Trophoblast cell (in vitro differentiated cells and primary cell): ENCODE data around the gene MYO18A.
A peak's percentile ranks its signal among the peaks of the same experiment; 100 is the strongest.

Experiments used
- DNase-seq, 2 donors: peaks; one replicate each; pipeline ENCODE4 v3.0.0-alpha.2; 2016
- H2AFZ ChIP-seq: 2 replicates; pipeline ENCODE4 v1.6.1; 2013; ENCODE audit warnings: low read length, moderate library complexity, mild to moderate bottlenecking; ENCODE audit not compliant: insufficient read depth, poor library complexity
- H2AK5ac ChIP-seq: 2 replicates; pipeline ENCODE4 v1.6.1; 2013; ENCODE audit warnings: mild to moderate bottlenecking, low read length
- H2BK120ac ChIP-seq: 2 replicates; pipeline ENCODE4 v1.6.1; 2013; ENCODE audit warnings: low read length, mild to moderate bottlenecking, moderate library complexity; ENCODE audit not compliant: insufficient read depth, poor library complexity
- H2BK12ac ChIP-seq: 2 replicates; pipeline ENCODE4 v1.6.1; 2013; ENCODE audit warnings: mild to moderate bottlenecking, low read length, moderate library complexity
- H2BK5ac ChIP-seq: 2 replicates; pipeline ENCODE4 v1.6.1; 2013; ENCODE audit warnings: low read length, low read depth, moderate library complexity, mild to moderate bottlenecking; ENCODE audit not compliant: poor library complexity
- H3K14ac ChIP-seq: 2 replicates; pipeline ENCODE4 v1.6.1; 2013; ENCODE audit warnings: mild to moderate bottlenecking, low read length
- H3K18ac ChIP-seq: 2 replicates; pipeline ENCODE4 v1.6.1; 2013; ENCODE audit warnings: mild to moderate bottlenecking, low read length
- H3K23ac ChIP-seq: 2 replicates; pipeline ENCODE4 v1.6.1; 2013; ENCODE audit warnings: low read length
- H3K27ac ChIP-seq: 2 replicates; pipeline ENCODE4 v1.5.1; 2013; ENCODE audit warnings: low read depth, mild to moderate bottlenecking, inconsistent platforms, low read length, moderate library complexity
- H3K27me3 ChIP-seq: 2 replicates; pipeline ENCODE4 v1.6.1; 2013; ENCODE audit warnings: inconsistent platforms, mild to moderate bottlenecking, low read length, moderate library complexity; ENCODE audit not compliant: insufficient read depth
- H3K36me3 ChIP-seq, 2 experiments: 1 replicate in 1 of 2; 2 replicates in 1 of 2; pipeline ENCODE4 v1.6.1; 2013; ENCODE audit warnings: low read length in 2 of 2, mild to moderate bottlenecking in 2 of 2, moderate library complexity in 1 of 2; ENCODE audit not compliant: insufficient read depth in 2 of 2, control insufficient read depth in 1 of 2
- H3K4ac ChIP-seq: 2 replicates; pipeline ENCODE4 v1.6.1; 2013; ENCODE audit warnings: low read depth, mild to moderate bottlenecking, low read length, moderate library complexity
- H3K4me1 ChIP-seq, 2 experiments: 1 replicate in 1 of 2; 2 replicates in 1 of 2; pipeline ENCODE4 v1.6.1; 2013; ENCODE audit warnings: low read length in 2 of 2, mild to moderate bottlenecking in 2 of 2, moderate library complexity in 1 of 2; ENCODE audit not compliant: insufficient read depth in 2 of 2, control insufficient read depth in 1 of 2
- H3K4me2 ChIP-seq: 2 replicates; pipeline ENCODE4 v1.6.1; 2013; ENCODE audit warnings: inconsistent platforms, mild to moderate bottlenecking, low read length, moderate library complexity
- H3K4me3 ChIP-seq: 2 replicates; pipeline ENCODE4 v1.5.1; 2013; ENCODE audit warnings: mild to moderate bottlenecking, low read depth, low read length, inconsistent platforms
- H3K79me1 ChIP-seq: one replicate; pipeline ENCODE4 v1.6.1; 2013; ENCODE audit warnings: low read length
- H3K79me2 ChIP-seq: 2 replicates; pipeline ENCODE4 v1.6.1; 2013; ENCODE audit warnings: low read length, mild to moderate bottlenecking; ENCODE audit not compliant: control insufficient read depth, insufficient read depth, poor library complexity
- H3K9ac ChIP-seq: 2 replicates; pipeline ENCODE4 v1.6.1; 2013; ENCODE audit warnings: mild to moderate bottlenecking, low read length
- H3K9me3 ChIP-seq: 2 replicates; pipeline ENCODE4 v1.6.1; 2013; ENCODE audit warnings: low read depth, mild to moderate bottlenecking, control low read depth, inconsistent platforms, low read length; ENCODE audit not compliant: insufficient read depth
- H4K12ac ChIP-seq: 2 replicates; pipeline ENCODE4 v1.6.1; 2013; ENCODE audit warnings: low read depth, mild to moderate bottlenecking, low read length, moderate library complexity
- H4K8ac ChIP-seq: 2 replicates; pipeline ENCODE4 v1.6.1; 2013; ENCODE audit warnings: low read depth, mild to moderate bottlenecking, low read length, moderate library complexity
- H4K91ac ChIP-seq: one replicate; pipeline ENCODE4 v1.6.1; 2013; ENCODE audit warnings: low read depth, mild to moderate bottlenecking, low read length, moderate library complexity
- WGBS: extraction: QIAGEN DNeasy Blood & Tissue Kit; methylation state at CpG from one replicate; pipeline ENCODE4 v1.1.7; 2013; ENCODE audit warnings: missing lambda C conversion rate; ENCODE audit not compliant: insufficient read length, insufficient coverage; ENCODE audit errors: extremely low coverage; 5-methylcytosine and 5-hydroxymethylcytosine counted together

The MYO18A gene

GRCh38 chr17:29049541-29050145, 130.6 kb downstream of the MYO18A start:
- Histone ChIP-seq H3K4me2 (no peak overlapping the region), H3K4me1 (peaks cover 9 to 14% of the 10 kb centered on the region in 2 experiments), H3K27me3 (no peaks in the 10 kb centered on the region), H3K9me3 (no peaks in the 10 kb centered on the region), H3K18ac (no peak overlapping the region), H3K14ac (no peak overlapping the region), H3K79me2 (no peaks in the 10 kb centered on the region), H2AFZ (no peak overlapping the region), H3K4ac (no peak overlapping the region), H3K4me3 (no peak overlapping the region), H3K9ac (no peak overlapping the region), H3K79me1 (no peaks in the 10 kb centered on the region), H2AK5ac (no peak overlapping the region), H4K8ac (no peak overlapping the region), H3K36me3 (no peaks in the 10 kb centered on the region), H3K23ac (no peak overlapping the region), H2BK12ac (no peak overlapping the region), H2BK120ac (no peak overlapping the region), H2BK5ac (no peak overlapping the region), H4K91ac (no peak overlapping the region), H4K12ac (no peak overlapping the region), H3K27ac (no peak overlapping the region)
- WGBS = no CpG with 5 or more reads among the region's 11 CpGs
- peak; percentile 91 to 98 for DNase-seq

- no peak overlapping the region for H2AK5ac ChIP-seq
- no peak overlapping the region for H3K4me3 ChIP-seq
- no peak overlapping the region for H3K18ac ChIP-seq
- H3K4ac ChIP-seq = no peak overlapping the region
- H4K91ac ChIP-seq = no peak overlapping the region
- no peak overlapping the region for H3K14ac ChIP-seq
- peak overlapping the region; percentile 37 for H3K4me2 ChIP-seq
- H3K79me2 ChIP-seq = no peaks in the 10 kb centered on the region
- H2AFZ ChIP-seq = no peak overlapping the region
- H3K27me3 ChIP-seq = no peaks in the 10 kb centered on the region
- peak; percentile 98 to 99 for DNase-seq
- no peak overlapping the region for H3K27ac ChIP-seq
- H2BK120ac ChIP-seq = no peak overlapping the region
- WGBS = no CpG with 5 or more reads among the region's 10 CpGs
- H2BK5ac ChIP-seq = no peak overlapping the region
- H3K4me1 ChIP-seq = peaks cover 9 to 14% of the 10 kb centered on the region in 2 experiments
- H3K9me3 ChIP-seq = no peaks in the 10 kb centered on the region
- H3K36me3 ChIP-seq = no peaks in the 10 kb centered on the region
- H2BK12ac ChIP-seq = no peak overlapping the region
- H3K9ac ChIP-seq = peak overlapping the region; percentile 24
- H4K8ac ChIP-seq = no peak overlapping the region
- H3K79me1 ChIP-seq = no peaks in the 10 kb centered on the region
- no peak overlapping the region for H3K23ac ChIP-seq
- H4K12ac ChIP-seq = no peak overlapping the region
Measured at GRCh38 chr17:29048440-29049368, 131.5 kb downstream of the MYO18A start.

GRCh38 chr17:29046473-29046839, 133.7 kb downstream of the MYO18A start:
- Histone ChIP-seq H4K12ac (no peak overlapping the region), H4K8ac (no peak overlapping the region), H3K79me2 (no peaks in the 10 kb centered on the region), H2AK5ac (no peak overlapping the region), H3K79me1 (no peaks in the 10 kb centered on the region), H3K4me1 (peaks cover 9 to 19% of the 10 kb centered on the region in 2 experiments), H2BK5ac (no peak overlapping the region), H3K4me3 (no peak overlapping the region), H3K23ac (no peak overlapping the region), H3K9ac (no peak overlapping the region), H3K18ac (no peak overlapping the region), H3K4me2 (no peak overlapping the region), H3K27ac (no peak overlapping the region), H3K9me3 (no peaks in the 10 kb centered on the region), H3K36me3 (no peaks in the 10 kb centered on the region), H2AFZ (no peak overlapping the region), H3K27me3 (no peaks in the 10 kb centered on the region), H2BK120ac (no peak overlapping the region), H4K91ac (no peak overlapping the region), H2BK12ac (no peak overlapping the region), H3K14ac (no peak overlapping the region), H3K4ac (no peak overlapping the region)
- peak; percentile 77 to 85 for DNase-seq
- WGBS = no CpG with 5 or more reads among the region's 5 CpGs

GRCh38 chr17:29045734-29046472, 134.3 kb downstream of the MYO18A start:
- H3K18ac ChIP-seq = no peak overlapping the region
- H2AK5ac ChIP-seq = no peak overlapping the region
- no peak for DNase-seq
- H3K4me3 ChIP-seq = no peak overlapping the region
- no peak overlapping the region for H2BK120ac ChIP-seq
- no peaks in the 10 kb centered on the region for H3K27me3 ChIP-seq
- no peak overlapping the region for H2BK5ac ChIP-seq
- H3K9me3 ChIP-seq = no peaks in the 10 kb centered on the region
- H4K91ac ChIP-seq = no peak overlapping the region
- no peak overlapping the region for H3K23ac ChIP-seq
- H3K4ac ChIP-seq = no peak overlapping the region
- H2AFZ ChIP-seq = no peak overlapping the region
- no peak overlapping the region for H3K14ac ChIP-seq
- H3K9ac ChIP-seq = no peak overlapping the region
- no CpG with 5 or more reads among the region's 7 CpGs for WGBS
- no peak overlapping the region for H2BK12ac ChIP-seq
- H3K36me3 ChIP-seq = no peaks in the 10 kb centered on the region
- H3K4me2 ChIP-seq = no peak overlapping the region
- no peaks in the 10 kb centered on the region for H3K79me1 ChIP-seq
- H3K79me2 ChIP-seq = no peaks in the 10 kb centered on the region
- H4K12ac ChIP-seq = no peak overlapping the region
- peaks cover 9 to 19% of the 10 kb centered on the region in 2 experiments for H3K4me1 ChIP-seq
- no peak overlapping the region for H3K27ac ChIP-seq
- H4K8ac ChIP-seq = no peak overlapping the region
